ENCODE measurements around the gene SARDH. TPM values are rescaled to one million over a fixed set of nuclear protein-coding genes. Genes with fewer than 3 reads are reported as not detected.
A peak's percentile ranks its signal among the peaks of the same experiment; 100 is the strongest.

The SARDH gene
- total RNA-seq, result 4.1 TPM

GRCh38 chr9:133737774-133738639 is at the start of gene SARDH:
Gene SARDH (minus strand): TSS chr9:133738352. CDS start chr9:133734173, 4,179 bp downstream.
- DNase-seq (ENCODE audit: low spot score), result peak; percentile 74

- peak; percentile 55 for DNase-seq (ENCODE audit: low spot score)
Measured at GRCh38 chr9:133787754-133788025, 49.5 kb upstream of the SARDH start.

GRCh38 chr9:133786907-133787753 is 49.0 kb upstream of the SARDH start:
- no peak for DNase-seq (ENCODE audit: low spot score)

GRCh38 chr9:133786371-133786753 is 48.2 kb upstream of the SARDH start:
- DNase-seq (ENCODE audit: low spot score), result no peak

- no peak for DNase-seq (ENCODE audit: low spot score)
Measured at GRCh38 chr9:133785753-133786370, 47.7 kb upstream of the SARDH start.

- DNase-seq (ENCODE audit: low spot score), result no peak
Measured at GRCh38 chr9:133784731-133785561, 46.8 kb upstream of the SARDH start.

GRCh38 chr9:133783331-133783731 is 45.2 kb upstream of the SARDH start:
- no peak for DNase-seq (ENCODE audit: low spot score)

- peak; percentile 76 for DNase-seq (ENCODE audit: low spot score)
Measured at GRCh38 chr9:133782157-133783130, 44.3 kb upstream of the SARDH start.

GRCh38 chr9:133781828-133782135 is 43.6 kb upstream of the SARDH start:
- no peak for DNase-seq (ENCODE audit: low spot score)

GRCh38 chr9:133780962-133781827 is 43.0 kb upstream of the SARDH start:
- no peak for DNase-seq (ENCODE audit: low spot score)

- DNase-seq (ENCODE audit: low spot score), result no peak
Measured at GRCh38 chr9:133780404-133780945, 42.3 kb upstream of the SARDH start.

GRCh38 chr9:133779516-133780403 is 41.6 kb upstream of the SARDH start:
- no peak for DNase-seq (ENCODE audit: low spot score)

GRCh38 chr9:133779081-133779480 is 40.9 kb upstream of the SARDH start:
- no peak for DNase-seq (ENCODE audit: low spot score)

- no peak for DNase-seq (ENCODE audit: low spot score)
Measured at GRCh38 chr9:133778336-133779013, 40.3 kb upstream of the SARDH start.

GRCh38 chr9:133777871-133778270 is 39.7 kb upstream of the SARDH start:
- no peak for DNase-seq (ENCODE audit: low spot score)

GRCh38 chr9:133777068-133777791 is 39.1 kb upstream of the SARDH start:
- DNase-seq (ENCODE audit: low spot score), result no peak
